Natural killer cell (primary cell): ENCODE results near the gene PLAA. TPM values are rescaled to one million over a fixed set of nuclear protein-coding genes. Genes with fewer than 3 reads are reported as not detected.

ENCODE experiments used
- ATAC-seq, 3 donors: fragments of 150-1000 bp in 2 of 3; fragments of 200-7000 bp in 1 of 3; cut with Tn5 transposase; 1 replicate in 1 of 3; 2 replicates in 2 of 3; pipeline ENCODE4 v1.10.0; 2021; ENCODE audit warnings: mild to moderate bottlenecking in 2 of 3, moderate library complexity in 2 of 3
- DNase-seq, 2 donors: peaks; one replicate each; pipeline versions ENCODE4 v3.0.0 to v3.0.0-alpha.2; 2013 to 2021; ENCODE audit warnings: mixed read lengths in 1 of 2
- H3K27ac ChIP-seq: one replicate; pipeline ENCODE4 v1.5.1; 2013; ENCODE audit warnings: mild to moderate bottlenecking, low read length
- H3K27me3 ChIP-seq: one replicate; pipeline ENCODE4 v1.6.1; 2013; ENCODE audit warnings: low read length; ENCODE audit not compliant: control insufficient read depth, insufficient read depth
- H3K36me3 ChIP-seq: one replicate; pipeline ENCODE4 v1.6.1; 2013; ENCODE audit warnings: low read length; ENCODE audit not compliant: control insufficient read depth, insufficient read depth
- H3K4me1 ChIP-seq: one replicate; pipeline ENCODE4 v1.6.1; 2013; ENCODE audit warnings: low read length; ENCODE audit not compliant: control insufficient read depth, insufficient read depth
- H3K4me3 ChIP-seq: one replicate; pipeline ENCODE4 v1.5.1; 2013; ENCODE audit warnings: low read length
- H3K9me3 ChIP-seq: one replicate; pipeline ENCODE4 v1.6.1; 2013; ENCODE audit warnings: low read length; ENCODE audit not compliant: control insufficient read depth, insufficient read depth
- H3K27ac Mint-ChIP-seq, 2 donors: one replicate each; pipeline ENCODE4 v1.8.0; 2022; ENCODE audit warnings: mild to moderate bottlenecking in 2 of 2, mixed read lengths in 2 of 2, moderate library complexity in 1 of 2
- H3K27me3 Mint-ChIP-seq, 2 donors: one replicate each; pipeline ENCODE4 v1.8.0; 2022; ENCODE audit warnings: low read depth in 2 of 2, mixed read lengths in 2 of 2
- H3K36me3 Mint-ChIP-seq: one replicate; pipeline ENCODE4 v1.8.0; 2022; ENCODE audit warnings: mixed read lengths
- H3K4me1 Mint-ChIP-seq, 2 donors: one replicate each; pipeline ENCODE4 v1.8.0; 2022; ENCODE audit warnings: mixed read lengths in 2 of 2
- H3K4me3 Mint-ChIP-seq: one replicate; pipeline ENCODE4 v1.8.0; 2022; ENCODE audit warnings: mild to moderate bottlenecking, moderate library complexity, mixed read lengths
- H3K9me3 Mint-ChIP-seq, 2 donors: one replicate each; pipeline ENCODE4 v1.8.0; 2022; ENCODE audit warnings: mixed read lengths in 2 of 2
- WGBS: methylation state at CpG from one replicate; pipeline ENCODE4 v1.1.7; 2013; ENCODE audit warnings: missing lambda C conversion rate; ENCODE audit not compliant: insufficient coverage; 5-methylcytosine and 5-hydroxymethylcytosine counted together
- intact Hi-C: fragments of 100-400 bp; cut with micrococcal nuclease; formaldehyde crosslinking; loops from one replicate; pipeline ENCODE4 v1.14.2; 2022
- total RNA-seq, 4 donors: library from RNA; stranded (reverse); fragments of 120-200 nt in 1 of 4; gene quantifications; one replicate each; pipeline versions ENCODE4 v1.2.3 to v1.2.4, GENCODE V29; 2013 to 2022
- TF ChIP-seq, protein P1 (sequence below): fragments of 200-600 bp; IDR thresholded peaks from one replicate; pipeline ENCODE4 v1.8.0; 2022; ENCODE audit warnings: antibody characterized with exemption

The PLAA gene
- total RNA-seq, 3 donors from 2014 or later (not counting 1 experiment from before 2014, with no cell fraction given), result 38.1 to 51.2 (median 45.5) TPM

DNA sequence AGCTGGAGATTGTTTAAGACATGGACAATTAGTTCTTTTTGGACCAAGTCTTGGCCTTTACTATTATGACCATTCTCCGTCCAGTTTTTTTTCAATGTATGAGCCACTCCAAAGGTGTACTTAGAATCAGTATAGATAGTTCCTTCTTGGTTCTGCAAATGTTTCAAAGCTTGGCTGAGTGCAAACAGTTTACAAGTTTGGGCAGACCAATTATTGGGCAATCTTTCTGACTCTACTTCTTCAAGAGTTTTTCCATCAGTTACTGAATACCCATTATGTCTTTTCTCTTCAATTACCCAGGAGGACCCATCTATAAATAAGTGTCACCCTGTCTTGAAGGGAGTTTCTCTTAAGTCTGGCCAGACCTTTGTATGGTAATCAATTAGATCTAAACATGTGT, 24.7 kb upstream of the PLAA start:
- no peak overlapping the region for H3K27ac Mint-ChIP-seq
- Histone ChIP-seq H3K27ac (no peak overlapping the region), H3K27me3 (no peaks in the 10 kb centered on the region), H3K4me3 (no peak overlapping the region), H3K4me1 (no peaks in the 10 kb centered on the region), H3K9me3 (no peaks in the 10 kb centered on the region), H3K36me3 (no peaks in the 10 kb centered on the region)
- no peak for ATAC-seq
- no peaks in the 10 kb centered on the region for H3K9me3 Mint-ChIP-seq
- H3K27me3 Mint-ChIP-seq, result no peaks in the 10 kb centered on the region
- WGBS, result 94% methylated on average over 1 of the region's 1 CpG
- H3K36me3 Mint-ChIP-seq, result no peaks in the 10 kb centered on the region
- no peak for DNase-seq
- TF ChIP-seq, protein P1, sequence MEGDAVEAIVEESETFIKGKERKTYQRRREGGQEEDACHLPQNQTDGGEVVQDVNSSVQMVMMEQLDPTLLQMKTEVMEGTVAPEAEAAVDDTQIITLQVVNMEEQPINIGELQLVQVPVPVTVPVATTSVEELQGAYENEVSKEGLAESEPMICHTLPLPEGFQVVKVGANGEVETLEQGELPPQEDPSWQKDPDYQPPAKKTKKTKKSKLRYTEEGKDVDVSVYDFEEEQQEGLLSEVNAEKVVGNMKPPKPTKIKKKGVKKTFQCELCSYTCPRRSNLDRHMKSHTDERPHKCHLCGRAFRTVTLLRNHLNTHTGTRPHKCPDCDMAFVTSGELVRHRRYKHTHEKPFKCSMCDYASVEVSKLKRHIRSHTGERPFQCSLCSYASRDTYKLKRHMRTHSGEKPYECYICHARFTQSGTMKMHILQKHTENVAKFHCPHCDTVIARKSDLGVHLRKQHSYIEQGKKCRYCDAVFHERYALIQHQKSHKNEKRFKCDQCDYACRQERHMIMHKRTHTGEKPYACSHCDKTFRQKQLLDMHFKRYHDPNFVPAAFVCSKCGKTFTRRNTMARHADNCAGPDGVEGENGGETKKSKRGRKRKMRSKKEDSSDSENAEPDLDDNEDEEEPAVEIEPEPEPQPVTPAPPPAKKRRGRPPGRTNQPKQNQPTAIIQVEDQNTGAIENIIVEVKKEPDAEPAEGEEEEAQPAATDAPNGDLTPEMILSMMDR, result no peak
- intact Hi-C loops, result no loop called here
- no peak overlapping the region for H3K4me3 Mint-ChIP-seq
- H3K4me1 Mint-ChIP-seq, result no peaks in the 10 kb centered on the region

- DNase-seq, result no peak
- intact Hi-C loops, result loop anchor here (1.0 to 2.0 kb wide), 2 partner anchors 10 to 64 kb away; partner anchors contain the start of genes CAAP1 and PLAA
- Histone ChIP-seq H3K27ac (peak overlapping the region; percentile 71), H3K4me3 (peak overlapping the region; percentile 60), H3K27me3 (no peaks in the 10 kb centered on the region), H3K9me3 (no peaks in the 10 kb centered on the region), H3K4me1 (peaks cover 11% of the 10 kb centered on the region), H3K36me3 (no peaks in the 10 kb centered on the region)
- TF ChIP-seq, protein P1, result no peak
- Mint-ChIP-seq H3K27ac (peak overlapping the region; percentile 84 to 89), H3K4me3 (peak overlapping the region; percentile 87), H3K9me3 (no peaks in the 10 kb centered on the region), H3K4me1 (peaks cover 19 to 20% of the 10 kb centered on the region in 2 donors), H3K36me3 (no peaks in the 10 kb centered on the region), H3K27me3 (no peaks in the 10 kb centered on the region)
- no peak for ATAC-seq
- WGBS, result 50% methylated on average over 5 of the region's 6 CpGs
Observed at GRCh38 chr9:26956860-26957233, 9.8 kb upstream of the PLAA start.

DNA sequence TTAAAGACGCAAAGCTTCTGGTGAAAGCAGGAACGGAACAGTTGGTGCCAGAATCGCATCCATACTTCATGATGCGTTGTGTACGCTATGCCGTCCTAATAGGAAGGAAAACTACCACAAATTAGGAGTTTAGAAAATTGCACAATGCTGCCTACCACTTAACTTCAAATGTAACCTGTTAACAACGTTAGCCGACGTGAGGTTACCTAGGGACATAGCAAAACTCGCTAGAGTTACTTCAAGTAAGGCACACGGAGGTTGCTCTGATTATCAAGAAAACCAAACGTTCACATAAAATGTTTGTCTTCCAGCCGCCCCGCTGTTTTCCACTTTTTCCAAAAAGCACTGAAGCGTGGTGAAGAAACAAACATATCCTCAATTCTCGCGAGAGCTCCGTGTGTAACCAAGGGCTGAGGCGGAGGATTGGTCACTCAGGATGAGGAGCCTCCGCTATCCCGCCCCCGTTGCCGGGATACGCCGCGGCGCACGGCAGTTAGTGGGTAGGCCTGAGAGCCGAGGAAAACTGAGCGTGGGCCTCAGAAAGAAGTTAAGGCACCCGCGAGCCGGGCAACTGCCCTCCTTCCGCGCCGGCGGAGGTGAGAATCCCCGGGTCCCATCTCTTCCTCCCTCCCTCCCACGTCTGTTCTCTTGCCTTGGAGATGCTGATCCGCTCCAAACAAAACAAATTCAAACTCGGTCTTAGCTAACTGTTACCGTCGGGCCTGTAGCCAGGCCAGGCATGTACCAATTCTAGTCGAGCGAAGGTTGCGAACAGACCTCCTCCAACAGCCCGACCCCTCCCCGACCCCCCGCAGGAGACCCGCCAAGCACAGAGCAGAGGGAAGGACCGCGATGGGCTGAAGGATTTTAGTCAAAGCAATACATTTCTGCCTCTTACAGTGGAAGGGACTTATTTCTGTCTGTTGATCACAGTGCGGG, 9.1 kb upstream of the PLAA start, which contains the start of gene IFT74:
TSS of gene IFT74 (plus strand) at position 492 of the 939 bp plus-strand sequence. CDS start 5,556 bp downstream, outside the sequence.
- Mint-ChIP-seq H3K27ac (peak within 1 kb of the TSS; percentile 84 to 89), H3K4me3 (peak within 1 kb of the TSS; percentile 87), H3K27me3 (no peaks in the 10 kb centered on the region), H3K9me3 (no peaks in the 10 kb centered on the region), H3K4me1 (peaks cover 19 to 20% of the 10 kb centered on the region in 2 donors), H3K36me3 (no peaks in the 10 kb centered on the region)
- Histone ChIP-seq H3K4me3 (peak within 1 kb of the TSS; percentile 60), H3K4me1 (peaks cover 11% of the 10 kb centered on the region), H3K27me3 (no peaks in the 10 kb centered on the region), H3K9me3 (no peaks in the 10 kb centered on the region), H3K27ac (peak within 1 kb of the TSS; percentile 71), H3K36me3 (no peaks in the 10 kb centered on the region)
- peak; percentile 90 to 98 for DNase-seq
- under 1% methylated on average over 52 of the region's 53 CpGs for WGBS
- intact Hi-C loops, result loop anchor here (1.0 to 2.0 kb wide), 2 partner anchors 9 to 63 kb away; partner anchors contain the start of genes CAAP1 and PLAA
- TF ChIP-seq, protein P1, result no peak
- ATAC-seq, result peak; percentile 99 to 100 (median 100)
